ENCODE measurements around the gene ZBBX.

DNA sequence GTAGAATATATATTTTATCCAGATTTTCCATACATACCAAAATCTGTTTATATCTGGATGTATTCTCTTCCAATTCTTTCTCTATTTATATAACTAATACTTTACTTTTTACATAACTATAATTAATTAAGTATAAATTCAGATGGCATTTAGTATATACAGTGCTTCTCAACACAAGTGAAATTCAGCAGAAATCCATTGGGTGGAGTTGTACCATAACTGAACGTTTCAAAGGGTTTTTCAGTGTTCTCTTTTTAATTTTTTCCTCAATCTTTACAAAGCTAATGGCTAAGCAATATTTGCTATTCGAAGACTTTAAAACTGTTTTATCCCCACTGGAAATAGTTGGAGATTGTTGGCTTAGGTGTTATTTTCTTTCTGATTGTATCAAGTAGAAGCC, 13.9 kb upstream of the ZBBX start:
- TF ChIP-seq, protein P1, sequence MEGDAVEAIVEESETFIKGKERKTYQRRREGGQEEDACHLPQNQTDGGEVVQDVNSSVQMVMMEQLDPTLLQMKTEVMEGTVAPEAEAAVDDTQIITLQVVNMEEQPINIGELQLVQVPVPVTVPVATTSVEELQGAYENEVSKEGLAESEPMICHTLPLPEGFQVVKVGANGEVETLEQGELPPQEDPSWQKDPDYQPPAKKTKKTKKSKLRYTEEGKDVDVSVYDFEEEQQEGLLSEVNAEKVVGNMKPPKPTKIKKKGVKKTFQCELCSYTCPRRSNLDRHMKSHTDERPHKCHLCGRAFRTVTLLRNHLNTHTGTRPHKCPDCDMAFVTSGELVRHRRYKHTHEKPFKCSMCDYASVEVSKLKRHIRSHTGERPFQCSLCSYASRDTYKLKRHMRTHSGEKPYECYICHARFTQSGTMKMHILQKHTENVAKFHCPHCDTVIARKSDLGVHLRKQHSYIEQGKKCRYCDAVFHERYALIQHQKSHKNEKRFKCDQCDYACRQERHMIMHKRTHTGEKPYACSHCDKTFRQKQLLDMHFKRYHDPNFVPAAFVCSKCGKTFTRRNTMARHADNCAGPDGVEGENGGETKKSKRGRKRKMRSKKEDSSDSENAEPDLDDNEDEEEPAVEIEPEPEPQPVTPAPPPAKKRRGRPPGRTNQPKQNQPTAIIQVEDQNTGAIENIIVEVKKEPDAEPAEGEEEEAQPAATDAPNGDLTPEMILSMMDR (IDR thresholded peaks at IDR 0.05): no peak
- TF ChIP-seq POLR2A (IDR thresholded peaks at IDR 0.05): no peak
